ENCODE results near the gene TYRO3. TPM values are rescaled to one million over a fixed set of nuclear protein-coding genes. Genes with fewer than 3 reads are reported as not detected.
"Not testable (repeated sequence)": the region's sequence is repeated elsewhere in the genome, so short reads cannot be mapped to it uniquely, and the experiment has no call there.

The TYRO3 gene
- total RNA-seq, 1 donor from 2014 or later = 3.6 TPM

DNA sequence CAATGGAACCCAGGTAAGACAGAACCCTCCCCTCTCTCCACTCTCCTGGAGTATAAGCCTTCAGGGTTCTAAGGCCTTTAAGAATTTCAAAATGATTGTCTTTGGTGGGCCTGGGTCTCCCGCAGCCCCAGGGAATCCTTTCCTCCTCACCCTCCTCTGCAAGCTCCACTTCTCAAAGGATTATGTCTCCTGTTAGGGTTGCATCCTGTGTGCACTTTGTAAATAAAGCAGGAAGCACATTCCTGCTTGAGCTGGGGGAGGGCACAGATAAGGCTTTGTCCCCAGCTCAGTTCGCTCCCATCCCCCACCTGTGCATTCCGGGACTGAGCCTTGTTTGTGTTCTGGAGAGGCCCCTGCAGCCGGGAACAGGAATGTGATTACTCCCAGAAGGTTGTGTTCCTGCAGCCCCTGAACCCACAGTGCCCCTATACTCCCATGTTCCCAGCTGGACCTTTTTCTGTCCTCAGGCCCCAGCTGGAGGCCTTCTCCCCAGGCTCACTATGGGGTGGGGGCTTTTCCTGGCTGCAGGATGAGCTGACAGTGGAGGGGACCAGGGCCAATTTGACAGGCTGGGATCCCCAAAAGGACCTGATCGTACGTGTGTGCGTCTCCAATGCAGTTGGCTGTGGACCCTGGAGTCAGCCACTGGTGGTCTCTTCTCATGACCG, 9.5 kb downstream of the TYRO3 start:
- DNase-seq (ENCODE audit: low spot score) = no peak
- intact Hi-C loops (cut with DNase I) = no loop called here

DNA sequence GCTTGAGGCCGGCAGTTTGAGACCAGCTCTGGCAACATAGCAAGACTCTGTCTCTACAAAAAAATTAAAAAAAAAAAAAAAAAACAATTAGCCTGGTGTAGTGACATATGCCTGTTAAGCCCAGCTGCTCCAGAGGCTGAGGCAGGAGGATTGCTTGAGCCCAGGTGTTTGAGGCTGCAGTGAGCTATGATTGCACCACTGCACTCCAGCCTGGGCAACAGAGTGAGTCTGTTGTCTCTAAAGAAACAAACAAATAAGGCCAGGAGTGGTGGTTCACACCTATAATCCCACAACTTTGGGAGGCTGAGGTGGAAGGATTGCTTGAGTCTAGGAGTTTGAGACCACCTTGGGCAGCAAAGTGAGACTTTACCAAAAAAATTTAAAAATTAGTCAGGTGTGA, 10.2 kb downstream of the TYRO3 start:
- intact Hi-C loops (cut with DNase I); DNase-seq (ENCODE audit: low spot score): not testable (repeated sequence)

DNA sequence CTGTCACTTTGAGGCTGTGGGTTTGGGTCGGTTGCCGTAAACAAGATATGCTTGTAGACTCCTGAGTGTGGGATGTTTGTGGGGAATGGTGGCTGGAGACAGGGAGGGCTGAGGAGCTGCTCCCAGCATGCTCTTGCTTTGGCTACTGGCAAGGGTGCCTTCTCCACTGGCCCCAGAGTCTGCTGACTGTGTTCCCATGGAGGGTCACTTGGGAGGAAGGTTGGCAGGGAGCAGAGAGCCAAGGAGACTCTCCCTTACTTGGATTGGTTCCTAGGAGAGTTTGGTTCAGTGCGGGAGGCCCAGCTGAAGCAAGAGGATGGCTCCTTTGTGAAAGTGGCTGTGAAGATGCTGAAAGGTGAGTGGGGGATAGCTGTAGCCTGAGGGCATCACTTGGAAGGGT, 11.8 kb downstream of the TYRO3 start:
- intact Hi-C loops (cut with DNase I) = no loop called here

DNA sequence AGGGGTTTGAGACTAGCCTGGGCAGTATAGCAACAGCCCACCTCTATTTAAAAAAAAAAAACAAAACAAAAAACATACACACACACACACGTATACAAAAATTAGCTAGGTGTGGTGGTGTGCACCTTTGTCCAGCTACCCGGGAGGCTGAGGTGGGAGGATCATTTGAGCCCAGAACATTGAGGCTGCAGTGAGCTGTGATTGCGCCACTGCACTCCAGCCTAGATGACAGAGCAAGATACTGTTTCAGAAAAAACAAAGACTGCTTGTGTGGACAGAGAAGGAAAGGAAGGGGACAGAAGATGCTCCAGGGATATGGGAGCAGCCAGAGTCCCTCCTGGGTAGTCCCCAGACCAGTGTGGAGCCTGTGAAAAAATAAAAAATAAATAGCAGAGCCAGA, 12.9 kb downstream of the TYRO3 start:
- DNase-seq (ENCODE audit: low spot score) = no peak
- intact Hi-C loops (cut with DNase I) = no loop called here

More for the DNA sequence above, 11.8 kb downstream of the TYRO3 start:
- no peak for DNase-seq (ENCODE audit: low spot score)

DNA sequence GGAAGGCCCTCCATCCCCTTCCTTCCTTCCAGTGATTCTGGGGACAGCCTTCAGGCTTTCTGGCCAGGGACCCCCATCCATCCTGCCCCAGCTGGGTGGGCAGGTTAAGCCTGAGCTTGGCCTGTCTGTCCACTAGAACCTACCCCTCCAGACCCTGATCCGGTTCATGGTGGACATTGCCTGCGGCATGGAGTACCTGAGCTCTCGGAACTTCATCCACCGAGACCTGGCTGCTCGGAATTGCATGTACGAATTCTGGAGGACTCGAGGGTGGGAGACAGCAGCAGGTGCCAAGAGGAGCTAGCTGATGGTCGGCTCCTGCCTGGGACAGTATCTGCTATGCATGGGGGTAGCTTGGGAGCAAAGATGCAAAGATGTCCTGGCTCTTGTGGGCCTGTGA, 13.9 kb downstream of the TYRO3 start:
- DNase-seq (ENCODE audit: low spot score) = no peak
- intact Hi-C loops (cut with DNase I) = no loop called here

DNA sequence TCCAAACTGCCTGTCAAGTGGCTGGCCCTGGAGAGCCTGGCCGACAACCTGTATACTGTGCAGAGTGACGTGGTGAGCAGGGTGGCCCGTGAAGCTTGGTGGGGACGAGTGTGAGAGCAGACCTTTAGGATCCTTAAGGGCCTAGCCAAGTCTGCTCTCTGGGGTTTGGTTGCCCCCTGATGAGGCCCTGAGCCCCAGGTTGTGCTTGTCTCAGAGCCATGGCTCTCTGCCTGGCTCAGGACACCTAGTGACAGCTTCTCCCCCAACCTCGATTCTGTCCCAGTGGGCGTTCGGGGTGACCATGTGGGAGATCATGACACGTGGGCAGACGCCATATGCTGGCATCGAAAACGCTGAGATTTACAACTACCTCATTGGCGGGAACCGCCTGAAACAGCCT, 14.4 kb downstream of the TYRO3 start:
- no peak for DNase-seq (ENCODE audit: low spot score)

DNA sequence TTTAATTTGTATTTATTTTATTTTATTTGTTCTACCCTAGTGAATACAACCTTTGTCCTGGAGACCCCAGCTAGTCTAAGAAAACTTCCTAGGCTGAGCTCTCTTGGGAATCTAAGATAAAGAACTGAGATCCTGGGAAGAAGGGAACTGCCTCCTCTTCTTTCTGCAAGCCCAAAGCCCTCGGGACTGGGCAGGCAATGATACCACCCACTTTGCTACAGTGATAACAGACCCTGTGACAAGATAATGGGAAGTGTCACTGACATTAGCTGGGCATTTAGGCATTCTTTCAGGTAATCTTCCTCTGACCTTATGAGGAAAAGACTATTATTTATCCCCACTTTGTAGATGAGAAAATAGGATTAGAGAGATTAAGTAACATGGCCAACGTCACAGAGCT, 15.1 kb downstream of the TYRO3 start:
- DNase-seq (ENCODE audit: low spot score) = no peak
- intact Hi-C loops (cut with DNase I) = no loop called here

More for the DNA sequence above, 14.4 kb downstream of the TYRO3 start:
- intact Hi-C loops (cut with DNase I) = no loop called here

DNA sequence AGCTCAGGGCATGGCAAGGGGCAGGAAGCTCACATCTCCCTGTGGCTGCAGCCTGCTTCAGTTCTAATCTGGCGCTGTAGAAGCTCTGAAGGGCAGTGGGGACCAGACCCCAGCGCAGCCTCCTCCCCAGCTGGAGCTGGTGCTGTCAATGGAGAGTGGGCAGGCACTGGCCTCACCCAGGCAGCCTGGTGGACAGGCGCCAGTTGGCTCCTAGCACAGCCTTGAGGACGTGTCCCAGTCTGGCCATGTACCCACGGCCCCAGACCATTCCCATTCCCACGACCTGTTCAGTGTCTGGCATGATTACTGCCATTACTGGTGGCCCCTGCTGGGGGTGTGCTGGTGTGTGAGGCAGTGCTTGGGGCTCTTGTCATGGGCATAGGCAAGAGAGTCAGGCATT, 16.3 kb downstream of the TYRO3 start:
- intact Hi-C loops (cut with DNase I) = no loop called here
- no peak for DNase-seq (ENCODE audit: low spot score)

DNA sequence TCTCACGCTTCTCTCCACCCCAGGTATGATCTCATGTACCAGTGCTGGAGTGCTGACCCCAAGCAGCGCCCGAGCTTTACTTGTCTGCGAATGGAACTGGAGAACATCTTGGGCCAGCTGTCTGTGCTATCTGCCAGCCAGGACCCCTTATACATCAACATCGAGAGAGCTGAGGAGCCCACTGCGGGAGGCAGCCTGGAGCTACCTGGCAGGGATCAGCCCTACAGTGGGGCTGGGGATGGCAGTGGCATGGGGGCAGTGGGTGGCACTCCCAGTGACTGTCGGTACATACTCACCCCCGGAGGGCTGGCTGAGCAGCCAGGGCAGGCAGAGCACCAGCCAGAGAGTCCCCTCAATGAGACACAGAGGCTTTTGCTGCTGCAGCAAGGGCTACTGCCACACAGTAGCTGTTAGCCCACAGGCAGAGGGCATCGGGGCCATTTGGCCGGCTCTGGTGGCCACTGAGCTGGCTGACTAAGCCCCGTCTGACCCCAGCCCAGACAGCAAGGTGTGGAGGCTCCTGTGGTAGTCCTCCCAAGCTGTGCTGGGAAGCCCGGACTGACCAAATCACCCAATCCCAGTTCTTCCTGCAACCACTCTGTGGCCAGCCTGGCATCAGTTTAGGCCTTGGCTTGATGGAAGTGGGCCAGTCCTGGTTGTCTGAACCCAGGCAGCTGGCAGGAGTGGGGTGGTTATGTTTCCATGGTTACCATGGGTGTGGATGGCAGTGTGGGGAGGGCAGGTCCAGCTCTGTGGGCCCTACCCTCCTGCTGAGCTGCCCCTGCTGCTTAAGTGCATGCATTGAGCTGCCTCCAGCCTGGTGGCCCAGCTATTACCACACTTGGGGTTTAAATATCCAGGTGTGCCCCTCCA, 19.1 kb downstream of the TYRO3 start:
- intact Hi-C loops (cut with DNase I) = no loop called here
- DNase-seq (ENCODE audit: low spot score) = no peak

DNA sequence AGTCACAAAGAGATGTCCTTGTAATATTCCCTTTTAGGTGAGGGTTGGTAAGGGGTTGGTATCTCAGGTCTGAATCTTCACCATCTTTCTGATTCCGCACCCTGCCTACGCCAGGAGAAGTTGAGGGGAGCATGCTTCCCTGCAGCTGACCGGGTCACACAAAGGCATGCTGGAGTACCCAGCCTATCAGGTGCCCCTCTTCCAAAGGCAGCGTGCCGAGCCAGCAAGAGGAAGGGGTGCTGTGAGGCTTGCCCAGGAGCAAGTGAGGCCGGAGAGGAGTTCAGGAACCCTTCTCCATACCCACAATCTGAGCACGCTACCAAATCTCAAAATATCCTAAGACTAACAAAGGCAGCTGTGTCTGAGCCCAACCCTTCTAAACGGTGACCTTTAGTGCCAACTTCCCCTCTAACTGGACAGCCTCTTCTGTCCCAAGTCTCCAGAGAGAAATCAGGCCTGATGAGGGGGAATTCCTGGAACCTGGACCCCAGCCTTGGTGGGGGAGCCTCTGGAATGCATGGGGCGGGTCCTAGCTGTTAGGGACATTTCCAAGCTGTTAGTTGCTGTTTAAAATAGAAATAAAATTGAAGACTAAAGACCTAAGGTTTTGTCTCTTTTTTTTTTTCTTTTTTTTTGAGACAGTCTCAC, 19.8 kb downstream of the TYRO3 start:
- intact Hi-C loops (cut with DNase I) = no loop called here
- DNase-seq (ENCODE audit: low spot score) = no peak

DNA sequence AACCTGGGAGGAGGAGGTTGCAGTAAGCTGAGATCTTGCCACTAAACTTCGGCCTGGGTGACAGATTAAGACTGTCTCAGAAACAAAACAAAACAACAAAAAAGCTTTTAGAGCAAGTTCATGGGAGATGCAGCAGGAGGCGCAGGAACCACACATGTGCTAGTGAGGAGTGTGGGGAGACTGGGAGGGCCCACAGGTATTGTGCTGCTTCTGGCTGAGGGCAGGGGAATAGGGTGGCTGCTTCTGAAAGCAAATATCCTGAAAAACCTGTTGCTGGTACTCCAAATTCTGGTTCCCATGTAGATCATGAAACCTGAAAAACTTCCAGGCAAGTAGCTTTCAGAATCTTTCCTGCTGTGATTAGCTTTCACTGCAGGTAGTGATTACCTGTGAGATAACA, 22.1 kb downstream of the TYRO3 start:
- DNase-seq (ENCODE audit: low spot score) = no peak
- intact Hi-C loops (cut with DNase I) = no loop called here

DNA sequence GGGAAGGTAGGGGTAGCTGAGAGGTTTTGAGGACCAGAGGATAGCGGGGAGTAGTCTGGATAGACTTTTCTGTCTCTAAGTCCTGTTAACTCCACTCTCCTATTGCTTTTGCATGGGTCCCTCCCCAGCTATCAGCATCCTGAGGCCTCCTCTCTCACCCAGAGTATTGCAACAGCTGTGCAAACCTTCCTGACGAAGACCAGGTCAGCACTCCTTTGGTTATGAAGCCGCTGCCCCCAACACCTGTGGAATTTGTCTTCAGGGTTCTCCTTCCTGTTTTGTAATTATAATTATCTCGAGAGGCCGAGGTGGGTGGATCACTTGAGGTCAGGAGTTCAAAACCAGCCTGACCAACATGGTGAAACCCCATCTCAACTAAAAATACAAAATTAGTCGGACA, 24.8 kb downstream of the TYRO3 start:
- intact Hi-C loops (cut with DNase I) = loop anchor here (2.0 kb wide), 1 partner anchor 23 kb away; no protein-coding TSS in a partner anchor
- DNase-seq (ENCODE audit: low spot score) = no peak

DNA sequence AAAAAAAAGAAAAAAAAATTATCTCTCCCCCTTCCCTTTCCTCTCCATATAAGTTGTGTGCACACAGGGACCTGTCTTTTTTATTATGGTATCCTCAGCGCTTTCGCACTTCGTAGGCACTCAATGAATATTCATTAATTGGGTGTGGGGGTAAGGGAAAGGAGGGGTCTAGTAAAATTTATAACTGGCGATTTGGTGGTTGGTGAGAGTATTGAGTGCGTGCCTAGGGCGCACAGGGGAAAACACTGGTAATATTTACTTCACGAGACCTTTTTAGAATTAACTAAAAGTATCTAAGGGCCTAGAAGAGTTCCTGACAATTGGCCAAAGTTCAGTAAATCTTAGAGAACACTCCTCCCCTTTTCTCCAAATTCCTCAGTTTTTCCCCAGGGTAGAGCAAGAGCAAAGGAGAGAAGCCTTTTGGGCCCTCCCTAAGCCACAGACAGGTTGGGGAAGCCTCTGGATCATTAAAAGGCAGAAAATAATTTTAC, 25.7 kb downstream of the TYRO3 start:
- intact Hi-C loops (cut with DNase I) = loop anchor here (2.0 kb wide), 1 partner anchor 24 kb away; no protein-coding TSS in a partner anchor
- no peak for DNase-seq (ENCODE audit: low spot score)

DNA sequence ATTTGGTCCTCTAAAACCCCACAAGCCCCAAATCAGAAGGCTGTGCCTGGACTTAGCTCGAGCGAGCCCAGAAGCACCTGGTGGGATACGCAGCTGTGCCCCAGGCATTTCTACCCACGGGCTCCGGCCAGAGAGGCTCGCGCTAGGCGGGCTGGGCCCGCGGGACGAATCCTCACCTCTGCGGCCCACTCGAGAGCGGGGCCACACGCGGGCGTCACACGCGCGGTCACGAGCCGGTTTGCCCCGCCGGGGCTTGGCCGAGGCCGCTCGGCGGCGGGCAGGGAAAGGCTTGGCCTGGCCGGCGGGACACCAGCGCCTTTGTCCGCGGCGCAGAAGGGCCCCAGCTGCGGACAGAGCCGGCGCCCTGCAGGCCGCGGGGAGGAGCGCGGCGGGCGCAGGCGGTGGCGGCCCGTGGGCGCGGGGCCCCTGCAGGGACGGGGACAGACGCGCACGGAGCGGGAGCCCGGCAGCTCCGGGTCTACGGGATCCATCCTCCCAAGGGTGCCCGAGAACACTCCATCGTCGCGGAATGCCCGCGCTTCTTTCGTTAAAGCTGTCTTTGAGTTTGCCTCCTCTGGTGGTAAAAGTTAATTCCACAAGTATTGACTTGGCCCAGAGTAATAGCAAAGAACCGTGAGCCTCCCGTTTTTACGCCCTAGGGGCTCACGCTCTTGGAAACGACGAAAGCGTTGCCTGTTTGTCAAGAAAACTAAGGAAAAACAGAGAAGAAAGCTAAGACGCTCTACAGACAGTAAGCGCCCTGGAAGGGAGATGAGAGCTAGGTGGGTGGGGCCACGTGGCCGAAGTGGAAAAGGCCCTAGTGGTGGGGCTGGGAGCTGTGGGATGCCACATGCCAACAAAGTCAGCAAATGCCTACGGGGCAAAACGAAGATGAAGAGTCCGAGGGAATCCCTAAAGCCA, 26.4 kb downstream of the TYRO3 start:
- intact Hi-C loops (cut with DNase I) = loop anchor here (2.0 kb wide), 1 partner anchor 25 kb away; no protein-coding TSS in a partner anchor

DNA sequence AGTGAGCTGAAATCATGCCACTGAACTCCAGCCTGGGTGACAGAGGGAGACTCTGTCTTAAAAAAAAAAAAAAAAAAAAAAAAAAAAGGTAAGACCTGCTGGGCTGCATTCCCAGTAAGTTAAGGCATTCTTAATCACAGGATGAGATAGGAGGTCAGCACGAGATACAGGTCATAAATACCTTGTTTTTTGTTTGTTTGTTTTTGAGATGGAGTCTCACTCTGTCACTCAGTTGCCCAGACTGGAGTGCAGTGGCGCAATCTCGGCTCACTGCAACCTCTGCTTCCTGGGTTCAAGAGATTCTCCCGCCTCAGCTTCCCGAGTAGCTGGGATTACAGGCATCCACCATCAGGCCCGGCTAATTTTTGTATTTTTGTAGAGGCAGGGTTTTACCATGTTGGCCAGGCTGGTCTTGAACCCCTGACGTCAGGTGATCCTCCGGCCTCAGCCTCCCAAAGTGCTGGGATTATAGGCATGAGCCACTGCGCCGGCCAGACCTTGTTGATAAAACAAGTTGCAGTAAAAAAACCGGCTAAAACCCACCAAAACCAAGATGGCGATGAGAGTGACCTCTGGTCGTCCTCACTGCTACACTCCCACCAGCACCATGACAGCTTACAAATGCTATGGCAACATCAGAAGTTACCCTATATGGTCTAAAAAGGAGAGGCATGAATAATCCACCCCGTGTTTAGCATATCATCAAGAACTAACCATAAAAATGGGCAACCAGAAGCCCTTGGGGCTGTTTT, 27.7 kb downstream of the TYRO3 start:
- DNase-seq (ENCODE audit: low spot score); intact Hi-C loops (cut with DNase I): not testable (repeated sequence)

More for the DNA sequence above, 26.4 kb downstream of the TYRO3 start:
- no peak for DNase-seq (ENCODE audit: low spot score)

DNA sequence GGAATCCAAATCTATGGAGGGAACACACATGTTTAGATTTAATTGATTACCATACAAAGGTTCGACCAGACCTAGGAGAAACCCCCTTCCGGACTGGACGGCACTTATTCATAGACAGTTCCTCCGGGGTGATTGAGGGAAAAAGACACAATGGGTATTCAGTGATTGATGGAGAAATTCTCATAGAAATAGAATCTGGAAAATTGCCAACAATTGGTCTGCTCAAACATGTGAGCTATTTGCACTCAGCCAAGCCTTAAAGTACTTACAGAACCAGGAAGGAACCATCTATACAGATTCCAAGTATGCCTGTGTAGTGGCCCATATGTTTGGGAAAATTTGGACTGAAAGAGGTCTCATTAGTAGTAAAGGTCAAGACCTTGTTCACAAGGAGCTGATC, 30.0 kb downstream of the TYRO3 start:
- intact Hi-C loops (cut with DNase I); DNase-seq (ENCODE audit: low spot score): not testable (repeated sequence)

DNA sequence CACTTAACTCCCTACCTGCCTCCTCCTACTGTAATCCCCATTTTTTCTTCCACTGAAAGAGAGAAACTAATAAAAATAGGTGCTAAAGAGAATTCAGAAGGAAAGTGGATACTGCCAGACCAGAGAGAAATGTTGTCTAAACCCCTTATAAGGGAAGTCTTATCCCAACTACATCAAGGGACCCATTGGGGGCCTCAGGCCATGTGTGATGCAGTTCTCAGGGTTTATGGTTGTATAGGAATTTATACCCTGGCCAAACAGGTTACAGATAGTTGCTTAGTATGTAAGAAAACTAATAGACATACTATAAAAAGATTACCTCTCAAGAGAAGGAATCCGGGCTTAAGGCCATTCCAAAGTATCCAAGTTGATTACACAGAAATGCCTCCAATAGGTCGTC, 30.6 kb downstream of the TYRO3 start:
- intact Hi-C loops (cut with DNase I); DNase-seq (ENCODE audit: low spot score): not testable (repeated sequence)

DNA sequence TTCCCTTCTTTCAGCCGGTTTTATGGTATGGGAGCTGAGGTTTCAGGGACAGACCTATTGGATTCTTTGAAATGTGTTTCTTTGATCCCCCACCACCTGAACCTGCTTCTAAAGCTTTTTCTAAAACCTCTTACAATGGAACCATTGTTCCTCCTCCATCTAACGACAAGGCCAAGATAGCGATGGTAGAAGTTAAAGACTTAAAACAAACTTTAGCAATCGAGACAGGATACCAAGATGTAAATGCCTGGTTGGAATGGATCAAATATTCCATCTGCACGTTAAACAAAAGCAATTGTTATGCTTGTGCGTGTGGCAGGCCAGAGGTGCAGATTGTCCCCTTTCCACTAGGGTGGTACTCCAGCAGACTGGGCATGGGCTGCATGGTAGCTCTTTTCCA, 32.2 kb downstream of the TYRO3 start:
- intact Hi-C loops (cut with DNase I); DNase-seq (ENCODE audit: low spot score): not testable (repeated sequence)

Measured in cardiac septum (tissue), 1 donor.